HepG2 (cell line): ENCODE measurements around the gene EMID1. TPM values are rescaled to one million over a fixed set of nuclear protein-coding genes. Genes with fewer than 3 reads are reported as not detected.

Source experiments
- ATAC-seq: fragments of 200-7000 bp; cut with Tn5 transposase; 3 replicates; pipeline ENCODE4 v1.9.1; 2020; ENCODE audit warnings: mild to moderate bottlenecking, moderate library complexity
- BruUV-seq: library from RNA; stranded (reverse); fragments of 400-500 nt; replicated peaks from 2 replicates; lab custom pipeline; 2021; lab: Mats Ljungman, UMichigan
- CTCF ChIA-PET: fragments of 300-600 bp; formaldehyde crosslinking; extraction: SDS; loops from one replicate; lab custom pipeline; 2021; ENCODE audit warnings: low total read pairs, inconsistent platforms, low intra/inter-chr PET ratio; lab: Yijun Ruan, JAX
- POLR2A ChIA-PET: fragments of 350-600 bp; sonication (Branson Sonifier 250); formaldehyde crosslinking; loops from one replicate; lab custom pipeline; 2020; ENCODE audit warnings: antibody characterized with exemption, inconsistent platforms; lab: Yijun Ruan, JAX
- DNase-seq: peaks from one replicate; pipeline ENCODE4 v3.0.0-alpha.2; 2015; ENCODE audit warnings: low spot score
- FAIRE-seq: peaks from 3 replicates; lab custom pipeline; 2011; peaks lifted over from hg19 to GRCh38; lab: Jason Lieb, UNC
- H2AFZ ChIP-seq: one replicate; pipeline ENCODE4 v1.6.1; 2011; ENCODE audit warnings: low read length, inconsistent platforms
- H3K27ac ChIP-seq: fragments of 300-600 bp; 3 replicates; pipeline ENCODE4 v1.8.0; 2011; ENCODE audit warnings: mixed run types, mild to moderate bottlenecking, mixed read lengths, low read length, inconsistent platforms; ENCODE audit not compliant: insufficient read depth; ENCODE audit errors: extremely low read length
- H3K27me3 ChIP-seq, 2 experiments: fragments of 200-600 bp in 1 of 2; 2 replicates in 1 of 2; 3 replicates in 1 of 2; pipeline versions ENCODE4 v1.6.0 to v1.8.0; 2011; ENCODE audit warnings: low read length in 2 of 2, mild to moderate bottlenecking in 2 of 2, moderate library complexity in 2 of 2, inconsistent platforms in 1 of 2; ENCODE audit not compliant: insufficient read depth in 2 of 2, control insufficient read depth in 1 of 2
- H3K36me3 ChIP-seq, 2 experiments: fragments of 200-600 bp in 1 of 2; replicated peaks in 1 of 2; 2 replicates in 1 of 2; 3 replicates in 1 of 2; pipeline versions ENCODE4 v1.5.1 to v1.8.0; 2011; ENCODE audit warnings: low read length in 2 of 2, inconsistent platforms in 1 of 2; ENCODE audit not compliant: insufficient read depth in 2 of 2, control insufficient read depth in 1 of 2
- H3K4me1 ChIP-seq: 2 replicates; pipeline ENCODE4 v1.5.1; 2012; ENCODE audit warnings: low read length, inconsistent platforms; ENCODE audit not compliant: insufficient read depth
- H3K4me2 ChIP-seq: 2 replicates; pipeline ENCODE4 v1.6.0; 2011; ENCODE audit warnings: low read depth, low read length, inconsistent platforms
- H3K4me3 ChIP-seq, 3 experiments: fragments of 200-600 bp in 1 of 3; sonication (generic), shearing (Covaris generic) in 1 of 3; replicated peaks in 1 of 3; 2 replicates each; pipeline ENCODE4 v1.5.1; 2011 to 2016; ENCODE audit warnings: low read length in 3 of 3, inconsistent platforms in 2 of 3, low read depth in 2 of 3, mild to moderate bottlenecking in 2 of 3, control low read depth in 1 of 3, mixed read lengths in 1 of 3; ENCODE audit not compliant: insufficient read depth in 1 of 3
- H3K79me2 ChIP-seq: one replicate; pipeline ENCODE4 v1.6.1; 2011; ENCODE audit warnings: low read length, inconsistent platforms; ENCODE audit not compliant: insufficient read depth
- H3K9ac ChIP-seq: 2 replicates; pipeline ENCODE4 v1.6.0; 2011; ENCODE audit warnings: mild to moderate bottlenecking, low read depth, low read length, inconsistent platforms; ENCODE audit not compliant: insufficient read depth
- H3K9me3 ChIP-seq: 2 replicates; pipeline ENCODE4 v1.5.1; 2012; ENCODE audit warnings: mild to moderate bottlenecking, low read length
- H4K20me1 ChIP-seq: 2 replicates; pipeline ENCODE4 v1.6.0; 2011; ENCODE audit warnings: inconsistent platforms, mild to moderate bottlenecking, low read length, moderate library complexity; ENCODE audit not compliant: insufficient read depth
- ARNT2 ChIP-seq: sonication (generic); formaldehyde crosslinking; IDR thresholded peaks from 2 replicates; pipeline ENCODE4 v1.8.0; 2022; ENCODE audit warnings: mild to moderate bottlenecking, low read depth, missing genetic modification reagents, moderate library complexity
- ARNTL ChIP-seq: sonication (generic); formaldehyde crosslinking; IDR thresholded peaks from 2 replicates; pipeline ENCODE4 v1.4.0; 2020; ENCODE audit warnings: mild to moderate bottlenecking, missing genetic modification reagents
- BRD4 ChIP-seq: sonication (generic); formaldehyde crosslinking; IDR thresholded peaks from 2 replicates; pipeline ENCODE4 v1.4.0; 2020; ENCODE audit warnings: missing genetic modification reagents
- HMGA1 ChIP-seq: sonication (generic); formaldehyde crosslinking; conservative IDR thresholded peaks from 2 replicates; pipeline ENCODE4 v1.4.0; 2020; ENCODE audit warnings: missing genetic modification reagents
- ISX ChIP-seq: sonication (generic); formaldehyde crosslinking; conservative IDR thresholded peaks from 2 replicates; pipeline ENCODE4 v1.5.0; 2020; ENCODE audit warnings: missing genetic modification reagents
- LCORL ChIP-seq, 2 experiments: fragments of 450-650 bp in 1 of 2; sonication (generic) in 1 of 2; formaldehyde crosslinking in 1 of 2; IDR thresholded peaks; 2 replicates each; pipeline versions ENCODE4 v1.5.0 to v1.6.1; 2017 to 2020; ENCODE audit warnings: antibody characterized with exemption in 1 of 2, missing genetic modification reagents in 1 of 2
- PRMT3 ChIP-seq: sonication (generic); formaldehyde crosslinking; IDR thresholded peaks from 2 replicates; pipeline ENCODE4 v1.8.1; 2022; ENCODE audit warnings: low read depth, mild to moderate bottlenecking, moderate library complexity, missing genetic modification reagents, borderline replicate concordance
- REL ChIP-seq: sonication (generic); formaldehyde crosslinking; conservative IDR thresholded peaks from 2 replicates; pipeline ENCODE4 v1.8.0; 2022; ENCODE audit warnings: mild to moderate bottlenecking, missing genetic modification reagents, moderate library complexity
- SOX6 ChIP-seq, 2 experiments: fragments of 450-650 bp in 1 of 2; sonication (generic) in 1 of 2; formaldehyde crosslinking in 1 of 2; IDR thresholded peaks; 2 replicates each; pipeline versions ENCODE4 v1.4.0 to v1.6.1; 2017 to 2020; ENCODE audit warnings: antibody characterized with exemption in 1 of 2, mild to moderate bottlenecking in 1 of 2, missing genetic modification reagents in 1 of 2
- TARDBP ChIP-seq: sonication (generic); formaldehyde crosslinking; IDR thresholded peaks from 2 replicates; pipeline ENCODE4 v1.8.0; 2022; ENCODE audit warnings: mild to moderate bottlenecking, missing genetic modification reagents
- ZNF256 ChIP-seq: sonication (generic); formaldehyde crosslinking; conservative IDR thresholded peaks from 2 replicates; pipeline ENCODE4 v1.4.0; 2020; ENCODE audit warnings: missing genetic modification reagents
- ZNF260 ChIP-seq: sonication (generic); formaldehyde crosslinking; IDR thresholded peaks from 2 replicates; pipeline ENCODE4 v1.4.0; 2020; ENCODE audit warnings: missing genetic modification reagents, low read depth, mild to moderate bottlenecking, borderline replicate concordance
- ZNF263 ChIP-seq: sonication (generic); formaldehyde crosslinking; IDR thresholded peaks from 2 replicates; pipeline ENCODE4 v1.4.0; 2020; ENCODE audit warnings: missing genetic modification reagents
- ZNF468 ChIP-seq: sonication (generic); formaldehyde crosslinking; IDR thresholded peaks from 2 replicates; pipeline ENCODE4 v1.8.0; 2022; ENCODE audit warnings: mild to moderate bottlenecking, moderate library complexity, missing genetic modification reagents
- ZNF678 ChIP-seq: sonication (generic); formaldehyde crosslinking; IDR thresholded peaks from 2 replicates; pipeline ENCODE4 v1.4.0; 2020; ENCODE audit warnings: mild to moderate bottlenecking, missing genetic modification reagents
- ZNF749 ChIP-seq: sonication (generic); formaldehyde crosslinking; IDR thresholded peaks from 2 replicates; pipeline ENCODE4 v1.8.0; 2022; ENCODE audit warnings: mild to moderate bottlenecking, missing genetic modification reagents, moderate library complexity, borderline replicate concordance
- WGBS: methylation state at CpG from one replicate; pipeline ENCODE4 v1.1.6; 2017; ENCODE audit warnings: low lambda C conversion rate; 5-methylcytosine and 5-hydroxymethylcytosine counted together
- in situ Hi-C: cut with HindIII; loops from 2 replicates; pipeline ENCODE4 v1.10.0; 2017; ENCODE audit warnings: low pct_unique_long_range_greater_than_20kb; ENCODE audit not compliant: extremely low pct_ligation_motif_present
- intact Hi-C: fragments of 100-400 bp; cut with micrococcal nuclease; formaldehyde crosslinking; loops from one replicate; pipeline ENCODE4 v1.10.0; 2022; ENCODE audit not compliant: unreplicated experiment
- polyA plus RNA-seq, 8 experiments: library from polyadenylated mRNA; depleted of rRNA in 3 of 8; stranded (reverse) in 7 of 8; unstranded in 1 of 8; fragments of >200 nt; fragmentation: Illumina TruSeq in 4 of 8; extraction: Trizol in 4 of 8; gene quantifications; 2 replicates each; pipeline versions ENCODE4 v1.2.1 to v1.2.3, GENCODE V29; 2011 to 2016; ENCODE audit warnings: low read depth in 4 of 8, missing spikeins in 1 of 8, mixed read lengths in 1 of 8; ENCODE audit not compliant: insufficient read depth in 1 of 8
- total RNA-seq, 5 experiments: library from RNA; depleted of rRNA; stranded (reverse); fragments of >200 nt; fragmentation: Illumina TruSeq; extraction: Trizol; gene quantifications; 2 replicates each; pipeline ENCODE4 v1.2.3, GENCODE V29; 2016; ENCODE audit warnings: low read depth in 1 of 5

Gene EMID1
- total and polyA plus RNA-seq, 2 of the 13 experiments (the other 11 are each of a cell fraction or from before 2014, with no cell fraction given), result 0.45 to 0.82 TPM

DNA sequence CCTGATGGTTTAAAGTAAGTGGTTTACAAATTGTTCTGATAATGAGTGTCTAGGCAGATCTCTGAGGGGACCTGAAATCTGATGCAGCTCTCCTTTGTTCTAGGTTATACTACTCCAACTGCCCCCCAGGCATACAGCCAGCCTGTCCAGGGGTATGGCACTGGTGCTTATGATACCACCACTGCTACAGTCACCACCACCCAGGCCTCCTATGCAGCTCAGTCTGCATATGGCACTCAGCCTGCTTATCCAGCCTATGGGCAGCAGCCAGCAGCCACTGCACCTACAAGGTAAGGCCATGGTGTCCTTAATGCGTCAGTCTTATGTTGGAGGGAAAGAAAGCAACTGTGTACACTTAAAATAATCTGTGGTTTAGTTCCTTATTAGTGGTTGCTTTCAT is 72.2 kb downstream of the EMID1 start:
- intact Hi-C loops (no loop called here), in situ Hi-C loops (no loop called here)
- H2AFZ ChIP-seq, result no peak overlapping the region
- peaks cover 41% of the 10 kb centered on the region for H3K4me1 ChIP-seq
- H3K9ac ChIP-seq, result no peak overlapping the region
- ChIA-PET CTCF (no interaction called here), POLR2A (interaction anchor here (1.7 kb wide), 1 partner anchor 9 kb away, joined by 4 read pairs; the partner anchor contains the start of gene EWSR1)
- peaks cover 56% of the 10 kb centered on the region for H4K20me1 ChIP-seq
- DNase-seq (no peak), FAIRE-seq (no peak), ATAC-seq (peak; percentile 9; the same call in 1 of the 3 replicates)
- no peaks in the 10 kb centered on the region for H3K9me3 ChIP-seq
- TF ChIP-seq ARNTL (CRISPR knock-in tag) (no peak), ZNF263 (CRISPR knock-in tag) (no peak), ZNF260 (CRISPR knock-in tag) (no peak)
- H3K4me2 ChIP-seq, result no peak overlapping the region
- 100% methylated on average over 1 of the region's 1 CpG for WGBS
- H3K36me3 ChIP-seq, result peaks cover 31 to 77% of the 10 kb centered on the region in 2 experiments
- no TSS peak for BruUV-seq
- no peaks in the 10 kb centered on the region for H3K27me3 ChIP-seq
- peaks cover 79% of the 10 kb centered on the region for H3K79me2 ChIP-seq
- H3K27ac ChIP-seq, result no peak overlapping the region
- H3K4me3 ChIP-seq, result no peak overlapping the region

DNA sequence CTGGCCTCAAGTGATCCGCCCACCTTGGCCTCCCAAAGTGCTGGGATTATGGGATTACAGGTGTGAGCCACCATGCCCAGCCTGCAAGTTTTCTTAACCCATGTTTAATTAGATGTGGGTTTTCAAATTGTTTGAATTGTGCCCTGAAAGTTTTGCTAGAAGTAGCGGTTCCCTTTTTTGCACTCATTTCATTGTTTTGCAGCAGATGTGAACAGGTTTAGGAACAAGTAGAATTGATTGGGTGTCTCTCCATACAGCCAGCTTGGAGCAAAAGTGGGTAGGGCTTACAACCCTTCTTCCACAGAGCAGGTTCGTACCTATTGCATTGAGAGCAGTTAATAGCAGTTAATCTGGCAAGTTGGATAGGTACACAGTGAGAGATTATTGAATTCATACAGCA is 78.5 kb downstream of the EMID1 start:
- no peak for DNase-seq
- Histone ChIP-seq H3K79me2 (peaks cover 32% of the 10 kb centered on the region), H3K4me3 (no peak overlapping the region), H3K27me3 (no peaks in the 10 kb centered on the region), H3K4me1 (no peaks in the 10 kb centered on the region), H3K9me3 (no peaks in the 10 kb centered on the region), H3K27ac (no peak overlapping the region), H3K9ac (no peak overlapping the region), H3K4me2 (no peak overlapping the region), H2AFZ (no peak overlapping the region), H4K20me1 (peaks cover 14% of the 10 kb centered on the region), H3K36me3 (peaks cover 31 to 82% of the 10 kb centered on the region in 2 experiments)
- no peak for ATAC-seq
- TF ChIP-seq REL (CRISPR knock-in tag) (no peak), PRMT3 (CRISPR knock-in tag) (no peak), ZNF256 (CRISPR knock-in tag) (no peak), LCORL (IDR thresholded peaks at IDR 0.05) (no peak), LCORL (CRISPR knock-in tag; IDR thresholded peaks at IDR 0.05) (no peak), SOX6 (IDR thresholded peaks at IDR 0.05) (no peak), SOX6 (CRISPR knock-in tag; IDR thresholded peaks at IDR 0.05) (no peak), ISX (CRISPR knock-in tag) (no peak), HMGA1 (no peak), ARNT2 (no peak), BRD4 (CRISPR knock-in tag) (no peak), TARDBP (CRISPR knock-in tag) (no peak), ZNF468 (CRISPR knock-in tag) (no peak), ZNF678 (CRISPR knock-in tag) (no peak), ZNF749 (CRISPR knock-in tag) (no peak)
- ChIA-PET CTCF (no interaction called here), POLR2A (no interaction called here)
- BruUV-seq, result no TSS peak
- in situ Hi-C loops (no loop called here), intact Hi-C loops (no loop called here)
- no peak for FAIRE-seq
- 96% methylated on average over 3 of the region's 3 CpGs for WGBS
